ENCODE results near the gene TAOK2.

GRCh38 chr16:30000735-30001631, 27.3 kb downstream of the TAOK2 start:
- TF ChIP-seq CTCF (IDR thresholded peaks at IDR 0.05) (no peak), POLR2A (IDR thresholded peaks at IDR 0.05) (no peak)

All from gastroesophageal sphincter (tissue), 3 donors.